DOHH2 (cell line): ENCODE data around the gene ZDHHC1.

Experiments used
- H3F3A ChIP-seq: fragments of 200-600 bp; sonication (generic), shearing (Covaris generic); 2 replicates; pipeline ENCODE4 v1.6.0; 2016; ENCODE audit warnings: antibody characterized with exemption, mild to moderate bottlenecking; ENCODE audit not compliant: control insufficient read depth, insufficient read depth
- H3K27ac ChIP-seq: fragments of 200-600 bp; sonication (generic); 2 replicates; pipeline ENCODE4 v1.5.1; 2014; ENCODE audit warnings: low read depth, mild to moderate bottlenecking, low read length, moderate library complexity
- H3K27me3 ChIP-seq: fragments of 200-600 bp; sonication (generic); 2 replicates; pipeline ENCODE4 v1.6.1; 2014; ENCODE audit warnings: mild to moderate bottlenecking, low read length, mixed read lengths; ENCODE audit not compliant: control insufficient read depth
- H3K36me3 ChIP-seq: fragments of 200-600 bp; sonication (generic); 2 replicates; pipeline ENCODE4 v1.6.1; 2014; ENCODE audit warnings: mild to moderate bottlenecking, low read length, moderate library complexity, mixed read lengths; ENCODE audit not compliant: control insufficient read depth
- H3K4me1 ChIP-seq: fragments of 200-600 bp; sonication (generic); 2 replicates; pipeline ENCODE4 v1.6.1; 2014; ENCODE audit warnings: mild to moderate bottlenecking, low read length, mixed read lengths; ENCODE audit not compliant: control insufficient read depth
- H3K4me2 ChIP-seq: fragments of 200-600 bp; sonication (generic); 2 replicates; pipeline ENCODE4 v1.6.0; 2014; ENCODE audit warnings: mild to moderate bottlenecking, low read length, moderate library complexity
- H3K4me3 ChIP-seq: fragments of 200-600 bp; sonication (generic); 2 replicates; pipeline ENCODE4 v1.5.1; 2014; ENCODE audit warnings: mild to moderate bottlenecking, low read length, mixed read lengths
- H3K79me2 ChIP-seq: fragments of 200-600 bp; sonication (generic); 2 replicates; pipeline ENCODE4 v1.6.1; 2014; ENCODE audit warnings: mild to moderate bottlenecking, low read length, mixed read lengths; ENCODE audit not compliant: control insufficient read depth
- H3K9me2 ChIP-seq: fragments of 200-600 bp; sonication (generic); replicated peaks from 2 replicates; pipeline ENCODE4 v1.6.1; 2014; ENCODE audit warnings: mild to moderate bottlenecking, low read length, mixed read lengths; ENCODE audit not compliant: control insufficient read depth
- H3K9me3 ChIP-seq: fragments of 200-600 bp; sonication (generic); 2 replicates; pipeline ENCODE4 v1.6.1; 2014; ENCODE audit warnings: antibody characterized with exemption, low read length, mixed read lengths; ENCODE audit not compliant: control insufficient read depth, insufficient read depth
- H4K20me1 ChIP-seq: fragments of 200-600 bp; sonication (generic); 2 replicates; pipeline ENCODE4 v1.6.0; 2014; ENCODE audit warnings: low read depth, mild to moderate bottlenecking, antibody characterized with exemption, low read length, moderate library complexity; ENCODE audit not compliant: control insufficient read depth, insufficient read depth
- EZH2phosphoT487 ChIP-seq: fragments of 200-600 bp; sonication (generic); IDR thresholded peaks from 2 replicates; pipeline ENCODE4 v1.6.1; 2017; ENCODE audit warnings: borderline replicate concordance, mild to moderate bottlenecking, antibody characterized with exemption, low read length, moderate library complexity, mixed read lengths
- TF ChIP-seq, protein P1 (sequence below): fragments of 200-600 bp; sonication (generic); IDR thresholded peaks from one replicate; pipeline ENCODE4 v1.5.1; 2014; ENCODE audit warnings: antibody characterized with exemption, mild to moderate bottlenecking, low read depth, low read length; ENCODE audit not compliant: poor library complexity, severe bottlenecking

Gene ZDHHC1

GRCh38 chr16:67445913-67446907, 29.9 kb upstream of the ZDHHC1 start:
- H4K20me1 ChIP-seq, result peaks cover 5% of the 10 kb centered on the region; the same call in 1 of the 2 replicates
- 0 out of 2 replicates have a peak, but pooled peaks cover 6% of the 10 kb centered on the region for H3K36me3 ChIP-seq
- H3K79me2 ChIP-seq, result 0 out of 2 replicates have a peak, but pooled peaks cover 4% of the 10 kb centered on the region
- no peaks in the 10 kb centered on the region for H3K9me2 ChIP-seq
- no peak overlapping the region for H3K4me3 ChIP-seq
- no peak overlapping the region for H3K4me2 ChIP-seq
- TF ChIP-seq, protein P1, sequence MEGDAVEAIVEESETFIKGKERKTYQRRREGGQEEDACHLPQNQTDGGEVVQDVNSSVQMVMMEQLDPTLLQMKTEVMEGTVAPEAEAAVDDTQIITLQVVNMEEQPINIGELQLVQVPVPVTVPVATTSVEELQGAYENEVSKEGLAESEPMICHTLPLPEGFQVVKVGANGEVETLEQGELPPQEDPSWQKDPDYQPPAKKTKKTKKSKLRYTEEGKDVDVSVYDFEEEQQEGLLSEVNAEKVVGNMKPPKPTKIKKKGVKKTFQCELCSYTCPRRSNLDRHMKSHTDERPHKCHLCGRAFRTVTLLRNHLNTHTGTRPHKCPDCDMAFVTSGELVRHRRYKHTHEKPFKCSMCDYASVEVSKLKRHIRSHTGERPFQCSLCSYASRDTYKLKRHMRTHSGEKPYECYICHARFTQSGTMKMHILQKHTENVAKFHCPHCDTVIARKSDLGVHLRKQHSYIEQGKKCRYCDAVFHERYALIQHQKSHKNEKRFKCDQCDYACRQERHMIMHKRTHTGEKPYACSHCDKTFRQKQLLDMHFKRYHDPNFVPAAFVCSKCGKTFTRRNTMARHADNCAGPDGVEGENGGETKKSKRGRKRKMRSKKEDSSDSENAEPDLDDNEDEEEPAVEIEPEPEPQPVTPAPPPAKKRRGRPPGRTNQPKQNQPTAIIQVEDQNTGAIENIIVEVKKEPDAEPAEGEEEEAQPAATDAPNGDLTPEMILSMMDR, result no peak
- TF ChIP-seq EZH2phosphoT487, result no peak
- H3K27me3 ChIP-seq, result no peaks in the 10 kb centered on the region
- H3K9me3 ChIP-seq, result no peaks in the 10 kb centered on the region
- H3F3A ChIP-seq, result no peaks in the 10 kb centered on the region
- H3K4me1 ChIP-seq, result no peaks in the 10 kb centered on the region
- H3K27ac ChIP-seq, result no peak overlapping the region

GRCh38 chr16:67445441-67445912, 29.2 kb upstream of the ZDHHC1 start:
- TF ChIP-seq, protein P1, result no peak
- no peak for TF ChIP-seq EZH2phosphoT487
- Histone ChIP-seq H3K4me3 (no peak overlapping the region), H3K27me3 (no peaks in the 10 kb centered on the region), H3K36me3 (0 out of 2 replicates have a peak, but pooled peaks cover 6% of the 10 kb centered on the region), H3K27ac (no peak overlapping the region), H3K4me1 (no peaks in the 10 kb centered on the region), H3K9me2 (no peaks in the 10 kb centered on the region), H3K9me3 (no peaks in the 10 kb centered on the region), H4K20me1 (peaks cover 5% of the 10 kb centered on the region; the same call in 1 of the 2 replicates), H3K79me2 (0 out of 2 replicates have a peak, but pooled peaks cover 4% of the 10 kb centered on the region), H3K4me2 (no peak overlapping the region), H3F3A (no peaks in the 10 kb centered on the region)

DNA sequence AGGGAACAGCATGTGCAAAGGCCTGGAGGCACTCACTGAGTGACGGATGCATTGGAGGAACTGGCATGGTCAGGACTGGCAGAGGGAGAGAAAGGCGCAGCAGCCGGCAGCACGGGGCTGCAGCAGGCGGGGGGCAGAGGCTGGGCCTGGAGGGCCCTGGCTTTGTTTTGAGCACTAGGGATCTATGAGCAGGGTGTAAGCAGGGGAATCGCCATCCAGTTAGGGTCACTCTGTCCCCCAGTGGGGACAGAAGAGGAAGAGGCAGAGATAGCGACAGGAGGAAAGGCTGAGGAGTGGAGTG, 28.8 kb upstream of the ZDHHC1 start:
- Histone ChIP-seq H3K79me2 (0 out of 2 replicates have a peak, but pooled peaks cover 4% of the 10 kb centered on the region), H3K4me1 (no peaks in the 10 kb centered on the region), H3K9me3 (no peaks in the 10 kb centered on the region), H3K27me3 (no peaks in the 10 kb centered on the region), H3K36me3 (0 out of 2 replicates have a peak, but pooled peaks cover 6% of the 10 kb centered on the region), H3F3A (no peaks in the 10 kb centered on the region), H3K9me2 (no peaks in the 10 kb centered on the region), H3K27ac (no peak overlapping the region), H3K4me2 (no peak overlapping the region), H4K20me1 (peaks cover 5% of the 10 kb centered on the region; the same call in 1 of the 2 replicates), H3K4me3 (no peak overlapping the region)
- TF ChIP-seq EZH2phosphoT487, result no peak
- TF ChIP-seq, protein P1, result no peak
